Measurements from ENCODE around the gene SOCS7.

Gene SOCS7

GRCh38 chr17:38419508-38419981 is 67.9 kb downstream of the SOCS7 start:
- DNase-seq (ENCODE audit: low read depth): no peak
- TF ChIP-seq CTCF (IDR thresholded peaks at IDR 0.05; ENCODE audit: low read length, missing control alignments): no peak
- H3K4me3 ChIP-seq (replicated peaks; ENCODE audit: low read depth, low read length): no peak overlapping the region

- DNase-seq (ENCODE audit: low read depth): no peak
- no peak for TF ChIP-seq CTCF (IDR thresholded peaks at IDR 0.05; ENCODE audit: low read length, missing control alignments)
- no peak overlapping the region for H3K4me3 ChIP-seq (replicated peaks; ENCODE audit: low read depth, low read length)
Measured at GRCh38 chr17:38420518-38420917, 68.9 kb downstream of the SOCS7 start.

- H3K4me3 ChIP-seq (replicated peaks; ENCODE audit: low read depth, low read length): no peak overlapping the region
- no peak for TF ChIP-seq CTCF (IDR thresholded peaks at IDR 0.05; ENCODE audit: low read length, missing control alignments)
- peak; percentile 70 for DNase-seq (ENCODE audit: low read depth)
Measured at GRCh38 chr17:38421171-38421841, 69.7 kb downstream of the SOCS7 start.

GRCh38 chr17:38421871-38422827 is 70.5 kb downstream of the SOCS7 start:
- TF ChIP-seq CTCF (IDR thresholded peaks at IDR 0.05; ENCODE audit: low read length, missing control alignments): no peak
- H3K4me3 ChIP-seq (replicated peaks; ENCODE audit: low read depth, low read length): no peak overlapping the region
- no peak for DNase-seq (ENCODE audit: low read depth)

GRCh38 chr17:38424297-38424972 is 72.8 kb downstream of the SOCS7 start:
- TF ChIP-seq CTCF (IDR thresholded peaks at IDR 0.05; ENCODE audit: low read length, missing control alignments): no peak
- no peak overlapping the region for H3K4me3 ChIP-seq (replicated peaks; ENCODE audit: low read depth, low read length)
- DNase-seq (ENCODE audit: low read depth): no peak

- no peak overlapping the region for H3K4me3 ChIP-seq (replicated peaks; ENCODE audit: low read depth, low read length)
- no peak for TF ChIP-seq CTCF (IDR thresholded peaks at IDR 0.05; ENCODE audit: low read length, missing control alignments)
- no peak for DNase-seq (ENCODE audit: low read depth)
Measured at GRCh38 chr17:38425031-38425430, 73.4 kb downstream of the SOCS7 start.

All from fibroblast of pulmonary artery (primary cell).